Activated CD8-positive, alpha-beta memory T cell treated with anti-CD3 and anti-CD28 coated beads for 1 hour (primary cell): Measurements from ENCODE around the gene TSHB.
A peak's percentile ranks its signal among the peaks of the same experiment; 100 is the strongest.
"Not testable (repeated sequence)": the region's sequence is repeated elsewhere in the genome, so short reads cannot be mapped to it uniquely, and the experiment has no call there.

Source experiments
- DNase-seq, 2 donors: peaks; one replicate each; pipeline ENCODE4 v3.0.0-alpha.2; 2020; ENCODE audit warnings: low read depth in 1 of 2; ENCODE audit errors: extremely low read depth in 1 of 2

The TSHB gene

DNA sequence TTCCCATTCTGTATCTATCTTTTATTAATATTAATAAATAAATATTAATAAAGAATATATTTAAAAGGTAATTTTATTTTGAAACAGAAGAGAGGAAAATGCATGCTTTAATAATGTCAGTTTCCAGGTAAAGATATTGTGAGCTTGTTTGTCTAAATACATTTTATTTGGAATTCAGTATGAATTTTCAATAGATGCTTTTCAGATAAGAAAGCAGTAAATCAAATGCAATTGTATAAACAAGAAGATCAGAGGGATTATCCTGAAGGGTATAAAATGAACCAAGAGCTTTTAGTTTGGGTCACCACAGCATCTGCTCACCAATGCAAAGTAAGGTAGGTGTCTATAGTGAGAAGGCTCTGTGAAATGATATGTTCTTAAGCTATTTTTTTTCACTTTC, at the start of gene TSHB:
Gene TSHB, plus strand, starts transcription at position 301 of the 400 bp plus-strand sequence. CDS start 3,537 bp downstream, outside the sequence.
- DNase-seq: no peak

- DNase-seq: no peak
These were observed 47.4 kb upstream of the TSHB start for GRCh38 chr1:114982251-114982650.

DNA sequence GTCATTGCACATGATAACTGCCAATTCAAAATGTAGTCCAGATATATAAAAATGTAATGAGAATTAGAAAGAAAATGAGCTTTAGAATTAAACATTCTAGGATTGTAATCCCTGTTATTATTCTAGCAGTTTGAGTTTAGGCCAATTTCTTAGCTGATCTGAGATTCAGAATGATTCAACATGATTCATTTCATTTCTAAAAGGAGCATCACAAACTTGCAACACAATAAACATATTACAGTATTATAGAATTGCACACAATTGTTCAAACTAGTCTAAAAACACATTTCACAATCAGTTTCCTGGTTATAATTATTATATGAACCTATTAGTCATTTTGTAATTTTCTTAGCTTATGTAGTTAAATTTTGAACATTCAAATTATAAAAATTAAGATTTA, 43.3 kb upstream of the TSHB start:
- no peak for DNase-seq

DNA sequence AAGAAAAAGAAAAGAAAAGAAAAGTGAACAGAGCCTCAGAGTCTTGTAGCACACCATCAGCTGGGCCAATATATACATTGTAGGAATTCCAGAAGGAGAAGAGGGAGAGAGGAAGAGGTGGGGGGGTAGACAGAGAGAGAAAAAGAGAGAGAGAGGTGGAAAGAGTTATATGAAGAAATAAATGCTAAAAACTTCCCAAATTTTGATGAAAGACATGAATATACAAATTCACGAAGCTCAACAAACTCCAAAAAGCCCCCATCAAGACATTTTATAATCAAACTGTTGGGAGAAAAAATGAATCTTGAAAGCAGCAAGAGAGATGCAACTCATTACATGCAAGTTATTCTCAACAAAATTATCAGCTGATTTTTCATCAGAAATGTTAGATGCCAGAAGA, 41.5 kb upstream of the TSHB start:
- DNase-seq: no peak

GRCh38 chr1:114997510-114998289, 31.9 kb upstream of the TSHB start:
- DNase-seq: no peak

- DNase-seq: no peak
These were observed 23.4 kb upstream of the TSHB start for GRCh38 chr1:115006191-115006590.

- no peak for DNase-seq
These were observed 17.6 kb upstream of the TSHB start for GRCh38 chr1:115012006-115012405.

- DNase-seq: no peak
These were observed 17.2 kb upstream of the TSHB start for GRCh38 chr1:115012434-115012833.

DNA sequence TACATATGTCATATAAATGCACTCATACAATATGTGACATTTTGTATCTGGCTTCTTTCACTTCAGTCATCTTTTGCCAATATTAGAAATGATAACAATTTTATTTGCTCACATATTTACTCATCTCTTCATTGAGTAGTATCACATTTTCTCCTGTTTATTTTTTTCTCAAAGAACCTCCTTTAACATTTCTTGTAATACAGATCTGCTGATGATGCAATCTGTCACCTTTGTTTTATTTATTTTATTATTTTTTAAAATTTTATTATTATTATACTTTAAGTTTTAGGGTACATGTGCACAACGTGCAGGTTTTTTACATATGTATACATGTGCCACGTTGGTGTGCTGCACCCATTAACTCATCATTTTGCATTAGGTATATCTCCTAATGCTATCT, 15.8 kb upstream of the TSHB start:
- DNase-seq: no peak

GRCh38 chr1:115019549-115019948, 10.1 kb upstream of the TSHB start:
- not testable (repeated sequence) for DNase-seq

GRCh38 chr1:115021145-115021544, 8.5 kb upstream of the TSHB start:
- no peak for DNase-seq

DNA sequence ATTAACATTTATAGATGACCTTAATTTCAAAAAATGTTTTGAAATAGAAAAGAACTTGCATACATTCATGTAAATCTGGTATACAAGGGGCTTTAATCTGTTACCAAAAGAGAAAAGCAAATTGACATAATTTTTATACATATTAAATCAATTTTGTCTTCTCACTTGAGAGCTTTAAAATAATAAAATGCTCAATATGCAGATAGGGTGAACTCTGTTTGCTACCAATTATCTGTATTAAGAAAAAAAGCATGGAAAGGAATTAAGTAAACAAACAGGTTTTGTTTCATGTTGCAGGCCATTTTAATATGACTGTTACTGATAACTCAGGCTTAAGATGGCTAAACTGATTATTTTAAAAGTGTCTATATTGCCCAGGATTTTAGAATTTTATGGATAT, 6.0 kb upstream of the TSHB start:
- DNase-seq: no peak

GRCh38 chr1:115031595-115031994, 2.0 kb downstream of the TSHB start:
- DNase-seq: no peak

DNA sequence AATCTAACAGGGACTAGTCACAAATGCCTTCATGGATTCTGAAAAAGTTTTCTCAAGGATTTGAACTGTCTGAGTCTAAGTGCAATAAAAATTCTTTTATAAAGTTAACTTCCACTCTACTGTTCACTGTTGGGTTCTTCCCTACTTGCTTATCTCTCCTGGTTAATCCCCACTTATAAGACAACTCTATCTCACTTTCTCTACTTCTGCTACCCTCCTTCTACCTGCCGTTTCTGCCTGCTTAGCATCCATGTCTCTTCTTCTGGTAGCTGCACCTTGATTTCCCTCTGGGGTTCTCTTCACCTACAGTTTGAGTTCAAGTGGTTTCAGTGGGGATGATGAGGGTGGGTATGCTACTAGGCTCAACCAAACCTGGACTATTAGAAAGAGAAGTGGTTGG, 6.0 kb downstream of the TSHB start:
- no peak for DNase-seq

DNA sequence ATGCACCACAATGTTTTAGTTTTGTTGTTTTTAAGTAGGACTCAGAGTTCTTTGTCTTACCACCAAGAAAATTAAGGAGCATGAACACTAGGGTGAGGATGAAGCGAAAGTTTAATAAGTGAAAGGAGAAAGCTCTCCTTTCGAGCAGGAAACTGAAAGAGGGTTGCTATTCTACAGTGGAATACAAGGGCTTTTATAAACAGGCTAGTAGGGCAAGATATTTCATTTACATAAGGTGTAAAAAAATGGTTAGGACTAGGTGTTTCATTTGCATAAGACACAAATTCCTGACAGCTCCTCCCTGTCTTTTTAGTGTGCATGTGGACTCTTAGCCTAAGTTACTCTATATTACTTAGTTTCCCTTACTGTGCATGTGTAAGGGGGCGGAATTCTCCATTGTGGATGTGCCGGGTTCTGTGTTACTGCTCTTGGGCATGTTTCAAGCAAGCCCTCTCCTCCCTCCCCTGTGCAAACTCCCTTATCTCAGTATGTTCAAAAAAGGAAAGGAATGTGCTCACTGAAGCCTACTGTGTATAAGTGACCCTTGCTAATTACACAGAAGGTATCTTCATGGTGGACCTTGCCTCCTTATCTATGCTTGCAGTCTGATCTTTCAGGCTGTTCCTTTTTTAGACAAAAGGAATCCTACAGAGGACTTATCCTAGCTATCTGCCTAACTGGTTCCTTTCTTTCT, 7.3 kb downstream of the TSHB start:
- DNase-seq: no peak

- DNase-seq: no peak
These were observed 10.9 kb downstream of the TSHB start for GRCh38 chr1:115040501-115040900.

GRCh38 chr1:115041654-115042053, 12.0 kb downstream of the TSHB start:
- DNase-seq: no peak

- no peak for DNase-seq
These were observed 17.1 kb downstream of the TSHB start for GRCh38 chr1:115046751-115047150.

DNA sequence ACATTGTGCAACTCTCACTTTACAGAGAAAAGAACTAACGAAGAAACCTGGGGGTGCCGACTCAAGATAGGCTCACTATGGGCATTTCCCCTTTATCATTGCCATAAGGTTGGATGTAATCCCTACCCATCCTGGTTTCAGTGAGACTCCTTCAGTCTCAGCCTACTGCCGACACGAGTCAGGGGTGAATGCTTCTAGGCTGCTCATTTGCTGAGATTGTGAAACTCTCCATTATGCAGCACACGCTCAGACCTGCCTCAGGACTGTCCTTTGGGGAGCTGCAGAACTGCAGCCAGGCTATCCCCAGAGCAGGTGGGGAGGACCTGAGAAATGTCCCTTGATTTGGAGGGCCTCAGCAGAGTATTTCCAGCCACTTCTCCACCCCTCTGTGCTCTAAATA, 22.2 kb downstream of the TSHB start:
- DNase-seq: no peak

- peak; percentile 11 to 25 for DNase-seq
These were observed 22.9 kb downstream of the TSHB start for GRCh38 chr1:115052454-115053083.

- DNase-seq: no peak
These were observed 26.8 kb downstream of the TSHB start for GRCh38 chr1:115056395-115056798.

DNA sequence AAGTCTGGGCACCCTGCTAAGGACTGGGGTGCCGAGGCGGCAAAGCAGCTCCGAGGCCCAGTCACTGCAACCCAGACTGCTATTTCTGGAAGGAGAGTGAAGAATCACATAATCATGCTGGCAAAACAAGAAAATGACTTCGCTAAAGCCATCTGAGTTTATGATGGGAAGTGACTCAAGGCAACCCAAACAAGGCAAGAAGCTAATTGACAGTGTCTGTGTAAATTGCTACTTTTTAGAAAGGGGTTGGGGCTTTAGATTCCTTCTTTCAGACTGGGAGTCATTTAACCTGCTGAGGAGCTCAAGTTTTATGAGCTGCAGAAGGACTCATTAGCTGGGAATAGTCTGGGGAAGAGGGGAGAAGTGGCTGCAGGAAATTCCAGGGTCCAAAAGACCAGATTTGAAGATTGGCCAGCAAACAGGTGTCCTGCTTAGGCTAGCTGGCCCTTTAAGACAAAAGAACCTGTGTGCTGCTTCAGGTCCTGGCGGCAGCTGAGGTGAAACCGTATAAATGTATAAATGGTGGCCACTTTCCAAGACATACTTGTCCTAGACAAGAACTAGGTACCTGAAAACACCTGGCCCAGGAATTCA, 28.1 kb downstream of the TSHB start:
- no peak for DNase-seq
